Activated CD8-positive, alpha-beta memory T cell treated with anti-CD3 and anti-CD28 coated beads for 36 hours (primary cell): ENCODE data around the gene MPV17L2. TPM values are rescaled to one million over a fixed set of nuclear protein-coding genes. Genes with fewer than 3 reads are reported as not detected.

Source experiments
- CTCF ChIA-PET: fragments of 350-600 bp; sonication (Branson Sonifier 250); formaldehyde crosslinking; loops from one replicate; lab custom pipeline; 2021; ENCODE audit warnings: antibody characterized with exemption; lab: Charles Lee
- POLR2A ChIA-PET: fragments of 350-600 bp; sonication (Branson Sonifier 250); formaldehyde crosslinking; loops from one replicate; lab custom pipeline; 2021; ENCODE audit warnings: antibody characterized with exemption; lab: Charles Lee
- total RNA-seq, 2 experiments: library from RNA; stranded (reverse); gene quantifications; one replicate each; pipeline ENCODE4 v1.2.3, GENCODE V29; 2021

Gene MPV17L2
- total RNA-seq, 2 experiments from 2014 or later: 20.4 to 21.6 TPM

GRCh38 chr19:18174983-18175382 is 18.0 kb upstream of the MPV17L2 start:
- ChIA-PET POLR2A (interaction anchor here (1.2 kb wide), 1 partner anchor 77 kb away, joined by 4 read pairs; no protein-coding TSS in a partner anchor), CTCF (interaction anchor here (1.2 kb wide), 1 partner anchor 14 kb away, joined by 4 read pairs; no protein-coding TSS in a partner anchor)

GRCh38 chr19:18176367-18177310 is 16.4 kb upstream of the MPV17L2 start:
- POLR2A ChIA-PET: no interaction called here
- CTCF ChIA-PET: interaction anchor here (0.7 to 1.6 kb wide), 2 partner anchors 75 to 220 kb away, joined by 3 to 4 read pairs; no protein-coding TSS in a partner anchor

- ChIA-PET POLR2A (no interaction called here), CTCF (no interaction called here)
These were observed 13.1 kb upstream of the MPV17L2 start for GRCh38 chr19:18179957-18180356.

GRCh38 chr19:18183529-18183928 is 9.5 kb upstream of the MPV17L2 start:
- ChIA-PET POLR2A (no interaction called here), CTCF (interaction anchor here (0.5 to 1.2 kb wide), 3 partner anchors 22 to 108 kb away, joined by 3 read pairs; no protein-coding TSS in a partner anchor)

GRCh38 chr19:18185538-18185937 is 7.5 kb upstream of the MPV17L2 start:
- ChIA-PET CTCF (interaction anchor here (0.6 to 1.6 kb wide), 5 partner anchors 24 to 226 kb away, joined by 3 to 5 read pairs (median 3); no protein-coding TSS in a partner anchor), POLR2A (no interaction called here)

- POLR2A ChIA-PET: interaction anchor here (0.8 kb wide), 1 partner anchor 61 kb away, joined by 9 read pairs; no protein-coding TSS in a partner anchor
- CTCF ChIA-PET: interaction anchor here (0.7 kb wide), 2 partner anchors 61 to 245 kb away, joined by 3 read pairs; no protein-coding TSS in a partner anchor
These were observed 2.7 kb upstream of the MPV17L2 start for GRCh38 chr19:18190278-18190677.

- ChIA-PET POLR2A (interaction anchor here (0.6 to 2.0 kb wide), 2 partner anchors 9 to 12 kb away, joined by 3 to 9 read pairs; partner anchors contain the start of gene RAB3A), CTCF (interaction anchor here (0.5 to 2.5 kb wide), 10 partner anchors 12 to 768 kb away, joined by 3 to 12 read pairs (median 4); partner anchors contain the start of genes LSM4 and RAB3A)
These were observed 1.4 kb upstream of the MPV17L2 start for GRCh38 chr19:18191640-18192062.

GRCh38 chr19:18193388-18194180 is 566 bp downstream of the MPV17L2 start:
- ChIA-PET CTCF (interaction anchor here (1.0 to 2.5 kb wide), 4 partner anchors 10 to 59 kb away, joined by 3 to 12 read pairs (median 4); partner anchors contain the start of gene RAB3A), POLR2A (interaction anchor here (1.4 to 2.0 kb wide), 3 partner anchors 10 to 88 kb away, joined by 3 to 9 read pairs (median 5); partner anchors contain the start of genes JUND and RAB3A)

GRCh38 chr19:18194181-18194530 is 1.1 kb downstream of the MPV17L2 start:
- ChIA-PET CTCF (interaction anchor here (1.0 to 2.5 kb wide), 2 partner anchors 9 to 58 kb away, joined by 3 to 12 read pairs; partner anchors contain the start of gene RAB3A), POLR2A (interaction anchor here (1.4 kb wide), 1 partner anchor 9 kb away, joined by 3 read pairs; the partner anchor contains the start of gene RAB3A)

GRCh38 chr19:18194554-18195238 is 1.7 kb downstream of the MPV17L2 start:
- ChIA-PET CTCF (interaction anchor here (1.0 kb wide), 1 partner anchor 58 kb away, joined by 3 read pairs; no protein-coding TSS in a partner anchor), POLR2A (interaction anchor here (1.4 kb wide), 1 partner anchor 9 kb away, joined by 3 read pairs; the partner anchor contains the start of gene RAB3A)

- ChIA-PET CTCF (interaction anchor here (1.0 kb wide), 1 partner anchor 12 kb away, joined by 3 read pairs; no protein-coding TSS in a partner anchor), POLR2A (no interaction called here)
These were observed 3.5 kb downstream of the MPV17L2 start for GRCh38 chr19:18196511-18196845.

- POLR2A ChIA-PET: no interaction called here
- CTCF ChIA-PET: interaction anchor here (1.0 kb wide), 1 partner anchor 11 kb away, joined by 3 read pairs; no protein-coding TSS in a partner anchor
These were observed 4.3 kb downstream of the MPV17L2 start for GRCh38 chr19:18197306-18197705.

GRCh38 chr19:18197941-18198340 is 4.9 kb downstream of the MPV17L2 start:
- ChIA-PET CTCF (no interaction called here), POLR2A (no interaction called here)

- ChIA-PET POLR2A (no interaction called here), CTCF (interaction anchor here (0.5 to 1.0 kb wide), 2 partner anchors 33 to 130 kb away, joined by 3 read pairs; no protein-coding TSS in a partner anchor)
These were observed 5.4 kb downstream of the MPV17L2 start for GRCh38 chr19:18198374-18198773.

GRCh38 chr19:18202397-18202777 is 9.4 kb downstream of the MPV17L2 start:
- ChIA-PET CTCF (interaction anchor here (0.6 to 8.2 kb wide), 4 partner anchors 10 to 857 kb away, joined by 3 to 95 read pairs (median 8); partner anchors contain the start of gene MPV17L2), POLR2A (no interaction called here)

GRCh38 chr19:18202778-18203407 is 9.9 kb downstream of the MPV17L2 start:
- CTCF ChIA-PET: interaction anchor here (0.6 to 8.2 kb wide), 5 partner anchors 10 to 858 kb away, joined by 3 to 95 read pairs (median 6); partner anchors contain the start of gene MPV17L2
- POLR2A ChIA-PET: interaction anchor here (1.0 to 1.6 kb wide), 3 partner anchors 8 to 21 kb away, joined by 3 to 9 read pairs (median 5); partner anchors contain the start of gene MPV17L2

- POLR2A ChIA-PET: interaction anchor here (0.5 to 1.6 kb wide), 8 partner anchors 9 to 861 kb away, joined by 3 to 9 read pairs (median 5); partner anchors contain the start of genes JUND and MPV17L2
- CTCF ChIA-PET: interaction anchor here (0.6 to 8.2 kb wide), 6 partner anchors 11 to 185 kb away, joined by 4 to 95 read pairs (median 6); partner anchors contain the start of genes JUND and MPV17L2
These were observed 10.4 kb downstream of the MPV17L2 start for GRCh38 chr19:18203408-18203862.
